Stimulated activated naive CD4-positive, alpha-beta T cell treated with Interleukin-2 at 50 U/mL for 16 hours (primary cell): ENCODE measurements around the gene ATIC.

Source experiments
- DNase-seq: peaks from one replicate; lab custom pipeline; 2025; lab: John Stamatoyannopoulos, UW

ATIC gene

GRCh38 chr2:215399067-215399716, 87.3 kb downstream of the ATIC start:
- no peak for DNase-seq
